Mesendoderm (in vitro differentiated cells): Measurements from ENCODE around the gene IQCM.
A peak's percentile ranks its signal among the peaks of the same experiment; 100 is the strongest.

Source experiments
- DNase-seq: peaks from one replicate; pipeline ENCODE4 v3.0.0; 2013
- H2AK5ac ChIP-seq: 2 replicates; pipeline ENCODE4 v1.6.1; 2013; ENCODE audit warnings: low read length, inconsistent platforms
- H2BK120ac ChIP-seq: 2 replicates; pipeline ENCODE4 v1.6.1; 2013; ENCODE audit warnings: low read depth, mild to moderate bottlenecking, low read length, moderate library complexity, mixed read lengths
- H2BK15ac ChIP-seq: replicated peaks from 2 replicates; pipeline ENCODE4 v1.6.1; 2013; ENCODE audit warnings: low read depth, mild to moderate bottlenecking, moderate library complexity
- H2BK5ac ChIP-seq: 2 replicates; pipeline ENCODE4 v1.6.1; 2013; ENCODE audit warnings: low read length, inconsistent platforms
- H3K18ac ChIP-seq: 2 replicates; pipeline ENCODE4 v1.6.1; 2013; ENCODE audit warnings: mild to moderate bottlenecking, low read length, mixed read lengths
- H3K23ac ChIP-seq: one replicate; pipeline ENCODE4 v1.6.1; 2013; ENCODE audit warnings: low read length
- H3K27ac ChIP-seq: 2 replicates; pipeline ENCODE4 v1.5.1; 2013; ENCODE audit warnings: low read depth, mild to moderate bottlenecking, inconsistent platforms, low read length, moderate library complexity
- H3K27me3 ChIP-seq: 2 replicates; pipeline ENCODE4 v1.6.1; 2013; ENCODE audit warnings: low read length, control low read depth, mild to moderate bottlenecking, inconsistent platforms; ENCODE audit not compliant: insufficient read depth, poor library complexity
- H3K36me3 ChIP-seq: 2 replicates; pipeline ENCODE4 v1.6.1; 2013; ENCODE audit warnings: low read length, inconsistent platforms; ENCODE audit not compliant: control insufficient read depth, insufficient read depth
- H3K4ac ChIP-seq: one replicate; pipeline ENCODE4 v1.6.1; 2013; ENCODE audit warnings: low read depth, mild to moderate bottlenecking, low read length, moderate library complexity
- H3K4me1 ChIP-seq: 2 replicates; pipeline ENCODE4 v1.6.1; 2013; ENCODE audit warnings: low read depth, low read length, inconsistent platforms; ENCODE audit not compliant: control insufficient read depth
- H3K4me2 ChIP-seq: 2 replicates; pipeline ENCODE4 v1.6.1; 2013; ENCODE audit warnings: low read length
- H3K4me3 ChIP-seq: 2 replicates; pipeline ENCODE4 v1.5.1; 2013; ENCODE audit warnings: mild to moderate bottlenecking, low read length
- H3K56ac ChIP-seq: one replicate; pipeline ENCODE4 v1.6.1; 2013; ENCODE audit warnings: low read length
- H3K79me1 ChIP-seq: 2 replicates; pipeline ENCODE4 v1.6.1; 2013; ENCODE audit warnings: low read length, inconsistent platforms
- H3K79me2 ChIP-seq: 2 replicates; pipeline ENCODE4 v1.6.1; 2013; ENCODE audit warnings: mild to moderate bottlenecking, low read length; ENCODE audit not compliant: control insufficient read depth, insufficient read depth
- H3K9ac ChIP-seq: 2 replicates; pipeline ENCODE4 v1.6.1; 2013; ENCODE audit warnings: low read length, inconsistent platforms
- H4K5ac ChIP-seq: one replicate; pipeline ENCODE4 v1.6.1; 2013; ENCODE audit warnings: low read length
- H4K8ac ChIP-seq: one replicate; pipeline ENCODE4 v1.6.1; 2013; ENCODE audit warnings: low read depth, mild to moderate bottlenecking, control low read depth, low read length, moderate library complexity
- WGBS: extraction: QIAGEN DNeasy Blood & Tissue Kit; methylation state at CpG from one replicate; pipeline ENCODE4 v1.1.7; 2013; ENCODE audit warnings: low lambda C conversion rate, missing lambda C conversion rate; ENCODE audit not compliant: insufficient coverage; ENCODE audit errors: extremely low coverage; 5-methylcytosine and 5-hydroxymethylcytosine counted together

The IQCM gene

DNA sequence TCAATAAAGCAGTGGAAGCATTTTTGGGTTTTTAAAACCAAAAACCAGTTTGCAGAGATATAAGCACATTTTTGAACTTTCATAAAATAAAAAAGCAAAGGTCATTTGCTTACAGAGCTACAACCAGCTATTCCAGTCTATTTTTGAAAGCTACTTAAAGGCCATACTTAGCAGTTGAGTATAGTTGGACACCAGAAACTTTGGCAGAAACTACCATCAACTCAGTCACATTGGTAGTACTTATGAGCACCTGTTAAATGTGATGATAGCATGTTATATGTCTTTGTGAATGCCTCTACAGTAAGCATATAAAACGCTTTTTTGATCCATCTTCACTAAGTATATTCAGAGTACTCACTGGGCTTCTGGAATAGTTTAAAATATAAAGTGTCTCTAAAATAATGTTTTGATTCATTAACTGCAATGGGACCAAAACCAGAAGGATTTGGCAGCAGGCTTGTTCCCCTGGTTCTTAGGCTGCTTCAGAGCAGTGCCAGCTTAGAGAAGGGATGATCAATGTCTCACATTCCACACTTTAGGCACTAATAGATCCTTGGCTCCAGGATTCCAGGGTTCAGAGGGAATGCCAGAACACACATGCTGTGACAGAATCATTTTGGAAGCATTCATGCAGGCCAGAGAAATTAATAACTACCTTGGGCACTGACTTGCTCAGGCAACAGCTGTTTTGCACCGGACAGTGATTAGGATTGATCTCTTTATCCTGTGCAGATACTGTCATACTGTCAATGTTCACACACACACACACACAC lies 103.9 kb downstream of the IQCM start:
- no peak overlapping the region for H2BK15ac ChIP-seq
- no peak overlapping the region for H3K56ac ChIP-seq
- H3K27ac ChIP-seq, result no peak overlapping the region
- H3K4me2 ChIP-seq, result no peak overlapping the region
- H2AK5ac ChIP-seq, result no peak overlapping the region
- H2BK120ac ChIP-seq, result no peak overlapping the region
- H3K9ac ChIP-seq, result no peak overlapping the region
- no CpG with 5 or more reads among the region's 2 CpGs for WGBS
- no peaks in the 10 kb centered on the region for H3K79me1 ChIP-seq
- H3K23ac ChIP-seq, result no peak overlapping the region
- no peak overlapping the region for H3K4me3 ChIP-seq
- no peaks in the 10 kb centered on the region for H3K4me1 ChIP-seq
- H4K8ac ChIP-seq, result no peak overlapping the region
- H3K27me3 ChIP-seq, result no peaks in the 10 kb centered on the region
- H4K5ac ChIP-seq, result no peak overlapping the region
- H3K18ac ChIP-seq, result no peak overlapping the region
- DNase-seq, result no peak
- H3K4ac ChIP-seq, result no peak overlapping the region
- no peak overlapping the region for H2BK5ac ChIP-seq
- H3K36me3 ChIP-seq, result no peaks in the 10 kb centered on the region
- no peaks in the 10 kb centered on the region for H3K79me2 ChIP-seq

DNA sequence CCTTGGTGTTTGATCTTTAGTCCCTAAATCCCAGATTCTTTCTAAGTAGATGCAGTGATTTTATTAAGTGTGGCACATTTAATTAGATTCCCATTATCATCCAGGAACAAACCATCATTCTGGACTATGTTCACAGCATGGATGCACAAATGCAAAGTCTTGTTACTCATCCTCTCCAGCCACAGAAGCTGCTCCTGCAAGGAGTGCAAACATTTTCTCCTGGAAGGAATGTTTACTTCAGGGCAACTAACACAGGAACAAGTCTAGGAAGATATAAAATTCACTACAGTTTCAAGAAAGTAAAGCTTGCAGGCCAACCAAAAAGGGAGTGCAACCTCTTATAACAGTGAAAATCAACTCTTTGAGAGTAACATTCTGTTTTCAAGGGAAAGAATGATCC lies 106.0 kb downstream of the IQCM start:
- Histone ChIP-seq H2BK15ac (no peak overlapping the region), H3K18ac (no peak overlapping the region), H3K4me1 (no peaks in the 10 kb centered on the region), H3K23ac (no peak overlapping the region), H3K27ac (no peak overlapping the region), H3K56ac (no peak overlapping the region), H3K79me2 (no peaks in the 10 kb centered on the region), H2AK5ac (no peak overlapping the region), H3K9ac (no peak overlapping the region), H4K8ac (no peak overlapping the region), H3K4ac (no peak overlapping the region), H3K79me1 (no peaks in the 10 kb centered on the region), H4K5ac (no peak overlapping the region), H3K27me3 (no peaks in the 10 kb centered on the region), H2BK120ac (no peak overlapping the region), H3K36me3 (no peaks in the 10 kb centered on the region), H2BK5ac (no peak overlapping the region), H3K4me2 (no peak overlapping the region), H3K4me3 (no peak overlapping the region)
- no peak for DNase-seq

DNA sequence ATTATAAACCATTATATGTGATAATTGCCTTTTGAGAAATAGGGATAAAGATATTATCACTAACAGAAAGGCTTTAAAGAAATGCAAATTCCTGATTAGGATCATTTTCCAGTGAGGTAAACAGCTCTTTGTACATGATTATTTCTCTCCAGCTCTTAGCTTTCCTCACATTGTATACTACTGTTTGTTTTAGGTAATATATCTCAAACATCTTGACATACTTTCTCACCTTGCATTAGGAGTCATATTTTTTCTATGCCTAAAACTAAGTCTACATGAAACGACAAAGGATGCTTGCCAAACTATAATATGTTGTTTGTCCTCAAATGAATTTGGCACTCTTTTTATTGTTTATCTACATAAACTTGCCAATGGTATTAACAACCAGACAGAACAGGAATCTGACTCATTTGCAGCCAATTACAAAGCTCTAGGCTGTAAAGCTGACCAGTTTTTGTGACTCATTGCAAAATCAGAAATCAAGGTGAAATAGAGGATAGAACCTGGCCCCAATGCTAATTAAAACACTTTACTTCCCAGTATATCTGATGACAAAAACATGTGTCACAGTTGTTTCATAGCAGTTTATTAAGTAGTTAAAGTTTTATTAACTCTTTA lies 107.0 kb downstream of the IQCM start:
- Histone ChIP-seq H3K9ac (no peak overlapping the region), H4K8ac (no peak overlapping the region), H2BK5ac (no peak overlapping the region), H3K79me1 (no peaks in the 10 kb centered on the region), H2BK15ac (no peak overlapping the region), H3K4ac (no peak overlapping the region), H3K27ac (no peak overlapping the region), H3K27me3 (no peaks in the 10 kb centered on the region), H3K36me3 (no peaks in the 10 kb centered on the region), H2AK5ac (no peak overlapping the region), H3K4me3 (no peak overlapping the region), H3K4me2 (no peak overlapping the region), H3K18ac (no peak overlapping the region), H3K4me1 (no peaks in the 10 kb centered on the region), H3K23ac (no peak overlapping the region), H4K5ac (no peak overlapping the region), H2BK120ac (no peak overlapping the region), H3K56ac (no peak overlapping the region), H3K79me2 (no peaks in the 10 kb centered on the region)
- no peak for DNase-seq
- no CpG with 5 or more reads among the region's 1 CpG for WGBS

DNA sequence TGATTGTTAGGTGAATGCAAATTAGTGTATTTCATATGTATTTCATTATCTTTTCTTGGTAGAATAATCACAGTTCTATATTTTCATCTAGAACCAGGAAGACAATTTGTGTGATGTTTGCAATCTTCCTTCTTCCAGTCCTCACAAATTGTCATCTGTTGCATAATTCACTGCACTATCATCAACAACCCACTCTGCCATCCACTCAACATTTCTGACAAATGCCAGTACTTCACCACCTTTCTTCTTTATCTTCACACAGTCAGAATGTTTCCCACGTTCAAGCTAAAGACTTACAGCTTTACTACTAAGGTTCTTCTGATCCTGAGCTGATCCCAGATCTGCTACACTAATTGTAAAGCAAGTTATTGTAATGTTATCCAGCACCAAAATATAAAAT lies 107.8 kb downstream of the IQCM start:
- Histone ChIP-seq H3K56ac (no peak overlapping the region), H3K27me3 (no peaks in the 10 kb centered on the region), H3K79me2 (no peaks in the 10 kb centered on the region), H3K79me1 (no peaks in the 10 kb centered on the region), H3K18ac (no peak overlapping the region), H3K23ac (no peak overlapping the region), H3K4me1 (no peaks in the 10 kb centered on the region), H4K8ac (no peak overlapping the region), H2AK5ac (no peak overlapping the region), H2BK15ac (no peak overlapping the region), H3K36me3 (no peaks in the 10 kb centered on the region), H4K5ac (no peak overlapping the region), H2BK5ac (no peak overlapping the region), H3K4me3 (no peak overlapping the region), H3K27ac (no peak overlapping the region), H3K4me2 (no peak overlapping the region), H3K9ac (no peak overlapping the region), H2BK120ac (no peak overlapping the region), H3K4ac (no peak overlapping the region)
- peak; percentile 20 for DNase-seq
- WGBS, result no CpG with 5 or more reads among the region's 1 CpG

DNA sequence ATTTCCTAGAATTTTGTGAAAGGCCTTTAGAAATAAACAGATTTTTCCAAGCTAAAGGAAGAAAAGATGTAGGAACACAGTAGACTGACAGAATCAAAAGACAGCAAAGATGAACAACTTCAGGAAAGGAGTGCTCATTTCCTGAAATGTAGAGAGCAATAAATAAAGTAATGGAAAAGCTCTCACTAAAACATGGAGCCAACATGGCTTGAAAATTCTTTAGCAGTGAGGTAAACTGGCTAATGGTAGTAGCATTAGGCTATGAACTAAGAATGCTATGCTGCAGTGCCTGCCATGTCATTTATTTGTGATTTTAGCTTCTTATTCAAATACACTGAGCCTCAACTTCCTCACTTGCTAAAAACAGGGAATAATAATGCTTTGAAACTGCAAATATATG lies 108.7 kb downstream of the IQCM start:
- no peak overlapping the region for H3K9ac ChIP-seq
- no peak overlapping the region for H2AK5ac ChIP-seq
- H3K79me2 ChIP-seq, result no peaks in the 10 kb centered on the region
- no peak overlapping the region for H3K56ac ChIP-seq
- H3K4me3 ChIP-seq, result no peak overlapping the region
- H2BK5ac ChIP-seq, result no peak overlapping the region
- peak; percentile 61 for DNase-seq
- no peak overlapping the region for H3K18ac ChIP-seq
- H3K4me1 ChIP-seq, result no peaks in the 10 kb centered on the region
- no peaks in the 10 kb centered on the region for H3K79me1 ChIP-seq
- no peak overlapping the region for H3K4me2 ChIP-seq
- no peaks in the 10 kb centered on the region for H3K27me3 ChIP-seq
- H3K36me3 ChIP-seq, result no peaks in the 10 kb centered on the region
- H2BK120ac ChIP-seq, result no peak overlapping the region
- H4K5ac ChIP-seq, result no peak overlapping the region
- no peak overlapping the region for H3K4ac ChIP-seq
- no peak overlapping the region for H3K23ac ChIP-seq
- H4K8ac ChIP-seq, result no peak overlapping the region
- no peak overlapping the region for H2BK15ac ChIP-seq
- no peak overlapping the region for H3K27ac ChIP-seq
